Liver (tissue), 9 donors: Measurements from ENCODE around the gene RPS28. TPM values are rescaled to one million over a fixed set of nuclear protein-coding genes. Genes with fewer than 3 reads are reported as not detected.

ENCODE experiments used
- DNase-seq: peaks from one replicate; pipeline ENCODE4 v3.0.0-alpha.2; 2017; ENCODE audit warnings: low spot score
- H3K27ac ChIP-seq, 2 donors: one replicate each; pipeline ENCODE4 v1.7.0; 2013; ENCODE audit warnings: inconsistent platforms in 2 of 2, low read length in 2 of 2, control low read depth in 1 of 2, low read depth in 1 of 2, mild to moderate bottlenecking in 1 of 2
- H3K27me3 ChIP-seq, 4 donors: one replicate each; pipeline versions ENCODE4 v1.6.1 to v1.7.0; 2013; ENCODE audit warnings: low read length in 3 of 4, inconsistent platforms in 1 of 4, mild to moderate bottlenecking in 1 of 4, moderate library complexity in 1 of 4; ENCODE audit not compliant: control insufficient read depth in 4 of 4, insufficient read depth in 4 of 4
- H3K36me3 ChIP-seq, 4 donors: one replicate each; pipeline versions ENCODE4 v1.6.1 to v1.7.0; 2013; ENCODE audit warnings: low read length in 3 of 4, mild to moderate bottlenecking in 3 of 4, low read depth in 1 of 4, moderate library complexity in 1 of 4; ENCODE audit not compliant: control insufficient read depth in 4 of 4, insufficient read depth in 3 of 4
- H3K4me1 ChIP-seq, 4 donors: one replicate each; pipeline versions ENCODE4 v1.6.1 to v1.7.0; 2013; ENCODE audit warnings: low read length in 3 of 4, mild to moderate bottlenecking in 3 of 4, moderate library complexity in 1 of 4; ENCODE audit not compliant: control insufficient read depth in 4 of 4, insufficient read depth in 4 of 4
- H3K4me3 ChIP-seq, 3 donors: one replicate each; pipeline versions ENCODE4 v1.6.1 to v1.7.0; 2013; ENCODE audit warnings: low read length in 3 of 3, control low read depth in 1 of 3, low read depth in 1 of 3, mild to moderate bottlenecking in 1 of 3
- H3K9ac ChIP-seq, 2 donors: one replicate each; pipeline ENCODE4 v1.7.0; 2013; ENCODE audit warnings: low read length in 2 of 2, mild to moderate bottlenecking in 2 of 2, moderate library complexity in 2 of 2, control low read depth in 1 of 2, low read depth in 1 of 2
- H3K9me3 ChIP-seq, 4 donors: one replicate each; pipeline versions ENCODE4 v1.6.1 to v1.7.0; 2013; ENCODE audit warnings: low read length in 3 of 4; ENCODE audit not compliant: control insufficient read depth in 4 of 4
- ATF3 ChIP-seq: IDR thresholded peaks from 2 replicates; pipeline ENCODE4 v1.6.1; 2016; ENCODE audit warnings: antibody characterized with exemption
- CTCF ChIP-seq: fragments of 150-350 bp; IDR thresholded peaks from 2 replicates; pipeline ENCODE4 v1.5.1; 2017; ENCODE audit warnings: improper control_type of control experiment, low read depth, low read length; ENCODE audit not compliant: missing input control
- EGR1 ChIP-seq, 2 donors: IDR thresholded peaks; 2 replicates each; pipeline ENCODE4 v1.6.1; 2016 to 2018; ENCODE audit warnings: antibody characterized with exemption in 2 of 2, low read depth in 2 of 2
- FOXA2 ChIP-seq: IDR thresholded peaks from 2 replicates; pipeline ENCODE4 v1.6.1; 2016; ENCODE audit warnings: antibody characterized with exemption
- GABPA ChIP-seq, 2 donors: IDR thresholded peaks in 1 of 2; conservative IDR thresholded peaks in 1 of 2; 2 replicates each; pipeline ENCODE4 v1.6.1; 2016; ENCODE audit warnings: antibody characterized with exemption in 2 of 2, mild to moderate bottlenecking in 1 of 2, moderate library complexity in 1 of 2
- HNF4A ChIP-seq, 2 donors: conservative IDR thresholded peaks; 2 replicates each; pipeline ENCODE4 v1.6.1; 2016; ENCODE audit warnings: antibody characterized with exemption in 2 of 2, mild to moderate bottlenecking in 2 of 2
- HNF4G ChIP-seq: IDR thresholded peaks from 2 replicates; pipeline ENCODE4 v1.6.1; 2016; ENCODE audit warnings: antibody characterized with exemption
- JUND ChIP-seq, 2 donors: IDR thresholded peaks; 2 replicates each; pipeline ENCODE4 v1.6.1; 2016; ENCODE audit warnings: antibody characterized with exemption in 2 of 2
- NR2F2 ChIP-seq: IDR thresholded peaks from 2 replicates; pipeline ENCODE4 v1.6.1; 2016; ENCODE audit warnings: antibody characterized with exemption
- RAD21 ChIP-seq, 2 donors: IDR thresholded peaks; 2 replicates each; pipeline ENCODE4 v1.6.1; 2016; ENCODE audit warnings: antibody characterized with exemption in 2 of 2, mild to moderate bottlenecking in 2 of 2
- RXRA ChIP-seq, 2 donors: IDR thresholded peaks; 2 replicates each; pipeline ENCODE4 v1.6.1; 2017 to 2018; ENCODE audit warnings: antibody characterized with exemption in 2 of 2, mild to moderate bottlenecking in 1 of 2
- SP1 ChIP-seq: IDR thresholded peaks from 2 replicates; pipeline ENCODE4 v1.6.1; 2018; ENCODE audit warnings: antibody characterized with exemption, mild to moderate bottlenecking
- TAF1 ChIP-seq: conservative IDR thresholded peaks from 2 replicates; pipeline ENCODE4 v1.6.1; 2016; ENCODE audit warnings: antibody characterized with exemption, mild to moderate bottlenecking
- YY1 ChIP-seq: IDR thresholded peaks from 2 replicates; pipeline ENCODE4 v1.6.1; 2016; ENCODE audit warnings: antibody characterized with exemption, mild to moderate bottlenecking
- WGBS: extraction: QIAGEN DNeasy Blood & Tissue Kit; methylation state at CpG from one replicate; pipeline ENCODE4 v1.1.7; 2013; 5-methylcytosine and 5-hydroxymethylcytosine counted together
- polyA plus RNA-seq, 2 donors: library from polyadenylated mRNA; stranded (reverse) in 1 of 2; unstranded in 1 of 2; fragments of 200-250 nt in 1 of 2; fragments of >200 nt in 1 of 2; fragmentation: Nextera tagmentation in 1 of 2; extraction: Ambion mirVana in 1 of 2; gene quantifications; one replicate each; pipeline versions ENCODE4 v1.2.1 to v1.2.3, GENCODE V29; 2013 to 2015
- total RNA-seq, 2 donors: library from RNA; depleted of rRNA; stranded (reverse); fragments of >200 nt; gene quantifications; one replicate each; pipeline ENCODE4 v1.2.3, GENCODE V29; 2014
- TF ChIP-seq, protein P1 (sequence below): IDR thresholded peaks from 2 replicates; pipeline ENCODE4 v1.6.1; 2016; ENCODE audit warnings: antibody characterized with exemption, mild to moderate bottlenecking
- TF ChIP-seq, protein P2 (sequence below): IDR thresholded peaks from 2 replicates; pipeline ENCODE4 v1.6.1; 2016; ENCODE audit warnings: antibody characterized with exemption
- TF ChIP-seq, protein P3 (sequence below): IDR thresholded peaks from 2 replicates; pipeline ENCODE4 v1.6.1; 2016; ENCODE audit warnings: antibody characterized with exemption
- donor health status: healthy.
- donor health status: healthy.
- donor health status: healthy.
- donor health status: healthy.
- donor health status: healthy.

Gene RPS28
- total and polyA plus RNA-seq, 4 donors = 74.7 to 467 (median 265) TPM

- H3K36me3 ChIP-seq = no peaks in the 10 kb centered on the region
- no peak overlapping the region for H3K9ac ChIP-seq
- no peak for DNase-seq
- no peak overlapping the region for H3K4me3 ChIP-seq
- peaks cover 0 to 4% (median 0%) of the 10 kb centered on the region in 4 donors for H3K27me3 ChIP-seq
- H3K9me3 ChIP-seq = no peaks in the 10 kb centered on the region
- peaks cover 3 to 26% (median 17%) of the 10 kb centered on the region in 4 donors for H3K4me1 ChIP-seq
- H3K27ac ChIP-seq = no peak overlapping the region
- TF ChIP-seq GABPA (IDR thresholded peaks at IDR 0.05 in 1 of 2, conservative IDR thresholded peaks at IDR 0.05 in 1 of 2) = no peak
- TF ChIP-seq, protein P1, sequence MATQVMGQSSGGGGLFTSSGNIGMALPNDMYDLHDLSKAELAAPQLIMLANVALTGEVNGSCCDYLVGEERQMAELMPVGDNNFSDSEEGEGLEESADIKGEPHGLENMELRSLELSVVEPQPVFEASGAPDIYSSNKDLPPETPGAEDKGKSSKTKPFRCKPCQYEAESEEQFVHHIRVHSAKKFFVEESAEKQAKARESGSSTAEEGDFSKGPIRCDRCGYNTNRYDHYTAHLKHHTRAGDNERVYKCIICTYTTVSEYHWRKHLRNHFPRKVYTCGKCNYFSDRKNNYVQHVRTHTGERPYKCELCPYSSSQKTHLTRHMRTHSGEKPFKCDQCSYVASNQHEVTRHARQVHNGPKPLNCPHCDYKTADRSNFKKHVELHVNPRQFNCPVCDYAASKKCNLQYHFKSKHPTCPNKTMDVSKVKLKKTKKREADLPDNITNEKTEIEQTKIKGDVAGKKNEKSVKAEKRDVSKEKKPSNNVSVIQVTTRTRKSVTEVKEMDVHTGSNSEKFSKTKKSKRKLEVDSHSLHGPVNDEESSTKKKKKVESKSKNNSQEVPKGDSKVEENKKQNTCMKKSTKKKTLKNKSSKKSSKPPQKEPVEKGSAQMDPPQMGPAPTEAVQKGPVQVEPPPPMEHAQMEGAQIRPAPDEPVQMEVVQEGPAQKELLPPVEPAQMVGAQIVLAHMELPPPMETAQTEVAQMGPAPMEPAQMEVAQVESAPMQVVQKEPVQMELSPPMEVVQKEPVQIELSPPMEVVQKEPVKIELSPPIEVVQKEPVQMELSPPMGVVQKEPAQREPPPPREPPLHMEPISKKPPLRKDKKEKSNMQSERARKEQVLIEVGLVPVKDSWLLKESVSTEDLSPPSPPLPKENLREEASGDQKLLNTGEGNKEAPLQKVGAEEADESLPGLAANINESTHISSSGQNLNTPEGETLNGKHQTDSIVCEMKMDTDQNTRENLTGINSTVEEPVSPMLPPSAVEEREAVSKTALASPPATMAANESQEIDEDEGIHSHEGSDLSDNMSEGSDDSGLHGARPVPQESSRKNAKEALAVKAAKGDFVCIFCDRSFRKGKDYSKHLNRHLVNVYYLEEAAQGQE = no peak
- no peak for TF ChIP-seq CTCF
- TF ChIP-seq EGR1 (IDR thresholded peaks at IDR 0.05; ENCODE audit: low read depth in 2 of 2) = no peak
- no peak for TF ChIP-seq ATF3
- TF ChIP-seq, protein P2, sequence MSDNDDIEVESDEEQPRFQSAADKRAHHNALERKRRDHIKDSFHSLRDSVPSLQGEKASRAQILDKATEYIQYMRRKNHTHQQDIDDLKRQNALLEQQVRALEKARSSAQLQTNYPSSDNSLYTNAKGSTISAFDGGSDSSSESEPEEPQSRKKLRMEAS = no peak
- no peak for TF ChIP-seq YY1
- WGBS = 66% methylated on average over 6 of the region's 6 CpGs
Measured at GRCh38 chr19:8338835-8339234, 17.5 kb downstream of the RPS28 start.

DNA sequence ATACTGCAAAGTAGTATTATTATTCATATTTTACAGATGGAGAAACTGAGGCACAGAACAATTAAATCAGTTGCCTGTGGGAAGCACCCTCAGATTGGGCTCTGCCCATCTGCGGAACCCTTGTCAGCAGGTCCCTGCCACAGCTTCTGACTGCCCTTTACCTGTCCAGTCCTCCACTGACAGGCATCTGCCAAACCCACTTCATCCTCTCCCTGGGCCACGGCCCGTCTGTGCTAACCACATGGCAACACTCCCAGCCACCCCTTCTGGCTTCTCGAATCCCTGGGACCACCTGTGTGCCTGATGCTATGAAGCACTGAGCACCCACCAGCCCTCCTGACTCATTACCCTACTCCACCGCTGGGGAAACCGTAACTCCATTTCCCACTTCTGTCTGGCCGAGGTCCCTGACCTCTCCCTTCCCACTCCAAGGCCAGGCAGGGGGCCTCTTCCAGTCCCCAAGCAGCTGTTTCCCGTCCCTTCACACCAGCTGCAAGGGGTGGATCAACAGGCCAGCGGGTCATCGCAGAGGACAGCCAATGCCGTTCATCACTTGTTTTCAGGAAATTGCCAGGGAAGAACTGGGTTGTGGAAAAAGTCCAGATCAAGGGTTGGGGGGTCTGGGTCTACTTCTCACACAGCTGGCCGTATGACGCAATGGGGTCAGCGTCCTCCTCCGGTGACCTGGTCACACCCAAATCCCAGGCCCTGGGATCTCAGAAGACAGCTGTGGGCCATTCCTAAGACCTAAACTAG, 19.2 kb downstream of the RPS28 start:
- Histone ChIP-seq H3K4me3 (no peak overlapping the region), H3K27ac (peak overlapping the region; percentile 18 to 25), H3K36me3 (no peaks in the 10 kb centered on the region), H3K9me3 (no peaks in the 10 kb centered on the region), H3K4me1 (peaks cover 0 to 14% (median 9%) of the 10 kb centered on the region in 4 donors), H3K9ac (no peak overlapping the region), H3K27me3 (peaks cover 0 to 4% (median 0%) of the 10 kb centered on the region in 4 donors)
- 24% methylated on average over 15 of the region's 15 CpGs for WGBS
- TF ChIP-seq RXRA (IDR thresholded peaks at IDR 0.05) = peak; percentile 76 to 88
- TF ChIP-seq RAD21 (IDR thresholded peaks at IDR 0.05) = peak; percentile 15 to 46
- peak; percentile 100 for TF ChIP-seq NR2F2
- no peak for TF ChIP-seq EGR1 (IDR thresholded peaks at IDR 0.05; ENCODE audit: low read depth in 2 of 2)
- TF ChIP-seq ATF3 = no peak
- TF ChIP-seq, protein P2 = no peak
- no peak for TF ChIP-seq TAF1
- TF ChIP-seq HNF4G = no peak
- TF ChIP-seq CTCF = peak; percentile 13
- no peak for TF ChIP-seq FOXA2
- TF ChIP-seq JUND (IDR thresholded peaks at IDR 0.05) = peak in 1 of 2 donors; percentile 12
- TF ChIP-seq SP1 = peak; percentile 80
- no peak for TF ChIP-seq HNF4A (conservative IDR thresholded peaks at IDR 0.05)
- TF ChIP-seq, protein P3, sequence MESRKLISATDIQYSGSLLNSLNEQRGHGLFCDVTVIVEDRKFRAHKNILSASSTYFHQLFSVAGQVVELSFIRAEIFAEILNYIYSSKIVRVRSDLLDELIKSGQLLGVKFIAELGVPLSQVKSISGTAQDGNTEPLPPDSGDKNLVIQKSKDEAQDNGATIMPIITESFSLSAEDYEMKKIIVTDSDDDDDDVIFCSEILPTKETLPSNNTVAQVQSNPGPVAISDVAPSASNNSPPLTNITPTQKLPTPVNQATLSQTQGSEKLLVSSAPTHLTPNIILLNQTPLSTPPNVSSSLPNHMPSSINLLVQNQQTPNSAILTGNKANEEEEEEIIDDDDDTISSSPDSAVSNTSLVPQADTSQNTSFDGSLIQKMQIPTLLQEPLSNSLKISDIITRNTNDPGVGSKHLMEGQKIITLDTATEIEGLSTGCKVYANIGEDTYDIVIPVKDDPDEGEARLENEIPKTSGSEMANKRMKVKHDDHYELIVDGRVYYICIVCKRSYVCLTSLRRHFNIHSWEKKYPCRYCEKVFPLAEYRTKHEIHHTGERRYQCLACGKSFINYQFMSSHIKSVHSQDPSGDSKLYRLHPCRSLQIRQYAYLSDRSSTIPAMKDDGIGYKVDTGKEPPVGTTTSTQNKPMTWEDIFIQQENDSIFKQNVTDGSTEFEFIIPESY = no peak
- TF ChIP-seq YY1 = no peak
- DNase-seq = no peak
